SU-DHL-6 (cell line): Measurements from ENCODE around the gene PTPRG.

Experiments
- CTCF ChIP-seq: fragments of 200-600 bp; sonication (generic); IDR thresholded peaks from one replicate; pipeline ENCODE4 v1.5.1; 2017; ENCODE audit warnings: antibody characterized with exemption, mild to moderate bottlenecking, low read length, moderate library complexity; ENCODE audit not compliant: insufficient read depth, poor library complexity, severe bottlenecking
- EZH2phosphoT487 ChIP-seq: fragments of 200-600 bp; sonication (generic), shearing (Covaris generic); conservative IDR thresholded peaks from 2 replicates; pipeline ENCODE4 v1.6.1; 2018; ENCODE audit warnings: mild to moderate bottlenecking, antibody characterized with exemption, low read length, moderate library complexity, mixed read lengths

- TF ChIP-seq CTCF (no peak), EZH2phosphoT487 (no peak)
Observed at GRCh38 chr3:61666615-61667330, 105.4 kb downstream of the PTPRG start.
